ENCODE measurements around the gene OR6Y1.
A peak's percentile ranks its signal among the peaks of the same experiment; 100 is the strongest.

Gene OR6Y1, protein sequence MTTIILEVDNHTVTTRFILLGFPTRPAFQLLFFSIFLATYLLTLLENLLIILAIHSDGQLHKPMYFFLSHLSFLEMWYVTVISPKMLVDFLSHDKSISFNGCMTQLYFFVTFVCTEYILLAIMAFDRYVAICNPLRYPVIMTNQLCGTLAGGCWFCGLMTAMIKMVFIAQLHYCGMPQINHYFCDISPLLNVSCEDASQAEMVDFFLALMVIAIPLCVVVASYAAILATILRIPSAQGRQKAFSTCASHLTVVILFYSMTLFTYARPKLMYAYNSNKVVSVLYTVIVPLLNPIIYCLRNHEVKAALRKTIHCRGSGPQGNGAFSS

DNA sequence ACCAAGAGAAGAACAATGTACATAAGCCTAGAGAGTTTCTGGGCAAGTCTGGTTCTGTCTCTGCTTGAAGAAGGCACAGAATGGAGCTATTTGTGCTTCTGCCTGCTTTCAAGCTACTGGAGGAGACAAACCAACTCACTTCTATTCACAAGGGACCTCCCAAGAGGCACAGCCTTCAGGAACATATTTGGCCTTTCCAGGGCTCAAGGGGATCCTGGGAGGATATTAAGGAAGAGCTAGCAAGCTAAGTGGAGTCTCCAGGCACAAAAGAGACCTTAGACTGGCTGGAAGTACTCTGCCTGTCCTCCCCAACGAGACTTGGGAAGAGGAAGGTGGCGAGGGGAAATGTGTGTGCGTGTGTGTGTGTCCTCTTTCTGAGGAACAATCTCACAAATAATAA, at the start of gene OR6Y1:
OR6Y1 (minus strand) TSS at position 54 of the 400 bp plus-strand sequence. CDS start 6,300 bp downstream, outside the sequence.
- no peak for DNase-seq

DNA sequence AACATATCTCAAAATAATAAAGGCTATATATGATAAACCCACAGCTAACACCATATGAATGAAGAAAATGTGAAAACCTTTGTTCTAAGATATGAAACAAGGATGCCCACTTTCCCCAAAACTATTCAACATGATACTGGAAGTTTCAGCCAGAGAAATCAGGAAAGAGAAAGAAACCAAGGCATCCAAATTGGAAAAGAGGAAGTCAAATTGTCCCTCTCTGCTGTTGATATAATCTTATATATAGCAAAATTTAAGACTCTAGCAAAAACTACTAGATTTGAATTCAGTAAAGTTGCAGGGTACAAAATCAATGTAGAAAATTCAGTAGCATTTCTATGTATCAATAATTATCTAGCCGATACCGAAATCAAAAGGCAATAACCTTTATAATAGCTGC, 46.5 kb upstream of the OR6Y1 start:
- no peak for DNase-seq

DNA sequence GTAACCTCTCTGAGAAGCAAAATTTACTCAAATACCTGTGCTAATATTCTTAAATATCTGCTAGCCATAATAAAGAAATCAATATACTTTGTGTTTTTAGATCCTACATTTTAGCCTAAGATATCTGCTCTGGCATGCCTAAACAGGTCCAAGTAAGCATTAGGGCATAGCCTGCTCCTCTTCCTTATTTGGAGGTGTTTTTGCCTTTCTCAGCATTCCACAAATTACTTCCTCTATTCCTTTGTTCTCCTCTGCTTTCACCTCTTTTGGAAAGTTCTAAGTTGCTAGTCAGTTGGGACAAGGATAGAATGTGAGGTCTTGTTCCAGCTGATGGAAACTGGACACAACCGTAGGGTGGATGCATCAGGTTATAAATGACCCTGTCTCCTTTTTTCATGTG, 32.7 kb upstream of the OR6Y1 start:
- no peak for DNase-seq

DNA sequence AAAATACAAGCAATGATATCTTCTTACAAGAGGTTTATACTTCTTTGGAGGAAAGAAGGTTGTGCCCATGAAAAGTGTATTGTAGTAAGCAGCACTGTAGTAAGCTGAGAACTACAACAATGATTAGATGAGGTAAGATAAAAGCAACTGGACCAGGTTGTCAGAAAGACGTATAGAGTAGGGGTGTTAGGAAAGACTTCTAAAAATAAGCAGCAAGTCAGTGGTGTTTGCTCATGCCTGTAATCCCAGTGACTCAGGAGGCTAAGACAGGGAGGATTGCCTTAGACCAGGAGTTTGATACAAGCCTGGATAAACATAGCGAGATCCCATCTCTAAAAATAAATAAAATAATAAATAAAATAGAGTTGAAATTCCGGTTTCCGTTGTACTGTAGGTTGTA, 29.8 kb upstream of the OR6Y1 start:
- no peak for DNase-seq

DNA sequence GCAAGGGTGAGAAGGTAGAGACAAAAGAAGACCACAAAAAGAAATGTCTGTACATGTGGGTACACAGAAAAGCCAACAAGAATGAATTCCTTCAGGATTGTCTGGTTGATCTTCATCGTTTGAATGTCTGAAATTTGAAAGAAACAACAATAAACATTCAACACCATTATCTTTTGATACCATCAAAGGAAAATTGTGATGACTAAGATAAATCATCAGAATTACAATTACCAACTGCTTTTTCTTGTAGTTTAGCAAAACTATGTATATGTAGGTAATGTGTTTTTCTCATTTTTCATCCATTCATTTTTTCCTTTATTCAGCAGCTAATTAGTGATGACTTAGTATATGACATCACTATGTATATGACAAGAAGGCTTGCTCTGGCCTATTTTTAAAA, 25.5 kb upstream of the OR6Y1 start, which contains the start of gene OR10X1:
OR10X1 (minus strand) TSS at position 167 of the 400 bp plus-strand sequence; CDS start at position 167, 0 bp downstream.
- no peak for DNase-seq

DNA sequence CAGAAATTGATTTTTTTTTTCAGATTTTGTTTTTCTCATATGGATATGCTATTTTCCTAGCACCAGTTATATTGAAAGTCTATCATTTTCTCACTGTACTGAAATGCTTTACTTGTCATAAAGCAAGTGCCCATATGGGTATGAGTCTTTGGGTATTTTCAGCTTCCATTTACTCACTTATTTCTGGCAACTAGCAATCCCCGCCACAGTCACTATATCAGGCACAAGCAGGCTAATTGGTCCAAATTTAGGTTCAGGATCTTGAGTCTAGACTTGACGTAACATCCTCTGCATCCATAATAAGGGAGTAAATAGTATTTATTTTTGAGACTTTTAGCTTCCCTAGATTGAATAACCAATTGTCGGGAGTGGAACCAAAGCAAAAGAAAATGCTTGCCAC, 23.4 kb upstream of the OR6Y1 start:
- DNase-seq, result no peak

DNA sequence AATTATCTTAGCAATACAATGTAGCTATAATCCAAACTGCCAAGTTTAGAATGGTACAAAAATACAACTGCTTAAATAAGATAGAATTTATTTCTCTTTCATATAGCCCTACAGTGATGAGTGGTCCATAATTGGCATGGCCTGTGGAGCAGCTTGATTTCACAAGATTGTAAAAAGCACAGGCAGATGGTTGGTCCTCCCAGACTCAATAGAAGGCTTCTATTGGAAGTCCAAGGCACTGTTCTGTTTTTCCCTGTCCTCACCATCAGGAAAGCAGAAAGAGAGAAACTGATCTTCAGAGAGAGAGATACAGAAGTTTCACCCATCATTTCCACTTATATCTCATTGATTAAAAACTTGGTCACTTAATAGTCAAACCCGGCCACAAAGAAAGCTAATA, 18.0 kb upstream of the OR6Y1 start:
- no peak for DNase-seq

DNA sequence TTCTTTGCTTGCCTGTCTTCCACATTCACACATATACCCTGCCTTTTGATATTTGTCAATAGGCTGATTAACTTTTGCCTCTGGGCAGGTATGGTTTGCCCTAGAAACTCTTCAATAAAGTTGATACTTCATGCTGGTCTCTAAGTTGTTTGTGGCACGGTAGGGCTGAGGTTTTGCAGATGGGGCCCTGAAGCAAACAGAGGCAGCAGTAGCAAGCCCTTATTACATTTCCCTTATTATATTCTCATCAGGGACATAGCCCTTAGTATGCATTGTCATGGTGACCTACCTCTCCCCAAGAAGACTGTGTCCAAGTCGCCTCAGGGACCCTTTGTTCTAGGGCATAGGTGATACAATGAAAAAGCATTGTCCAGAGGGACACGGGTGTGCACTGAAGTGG, 16.3 kb upstream of the OR6Y1 start, which contains the start of gene OR6P1:
OR6P1 (minus strand) TSS at position 101 of the 400 bp plus-strand sequence. CDS start 6,976 bp downstream, outside the sequence.
- DNase-seq, result no peak

DNA sequence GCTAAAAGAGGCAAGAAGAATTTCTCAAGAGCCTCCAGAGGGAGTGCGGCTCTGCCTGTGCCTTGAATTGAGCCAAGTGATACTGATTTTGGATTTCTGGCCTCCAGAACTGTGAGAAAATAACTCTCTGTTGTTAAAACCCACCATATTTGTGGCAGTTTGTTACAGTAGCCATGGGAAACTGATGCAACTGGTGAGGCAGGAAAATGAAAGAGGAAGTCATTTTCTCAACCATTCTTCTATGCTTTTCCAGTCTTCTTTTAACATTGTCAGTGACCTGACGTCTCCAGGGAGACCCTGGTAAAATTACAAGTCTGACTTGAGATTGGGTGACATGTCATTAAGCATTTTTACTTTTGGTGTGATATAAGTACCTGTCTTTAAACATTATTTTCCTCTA, 10.4 kb upstream of the OR6Y1 start:
- no peak for DNase-seq

DNA sequence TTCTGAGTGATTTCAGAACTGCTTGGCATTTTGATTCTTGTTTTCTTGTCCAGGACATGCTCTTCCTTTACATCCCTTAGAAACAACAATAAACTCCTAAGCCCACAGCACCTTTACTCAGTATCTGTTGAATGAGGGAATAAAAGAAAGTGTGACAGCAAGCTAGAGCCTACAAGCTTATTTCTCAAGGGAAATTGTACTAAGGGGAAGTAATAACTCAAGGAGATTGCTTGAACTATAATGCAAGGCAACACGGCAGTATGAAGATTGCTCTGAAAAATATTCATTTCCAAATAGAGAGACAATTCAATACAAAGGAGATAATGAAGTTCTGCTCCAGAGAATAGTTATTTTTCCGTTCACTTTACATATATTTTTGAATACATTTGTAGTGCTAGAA, 9.6 kb upstream of the OR6Y1 start:
- DNase-seq, result no peak

DNA sequence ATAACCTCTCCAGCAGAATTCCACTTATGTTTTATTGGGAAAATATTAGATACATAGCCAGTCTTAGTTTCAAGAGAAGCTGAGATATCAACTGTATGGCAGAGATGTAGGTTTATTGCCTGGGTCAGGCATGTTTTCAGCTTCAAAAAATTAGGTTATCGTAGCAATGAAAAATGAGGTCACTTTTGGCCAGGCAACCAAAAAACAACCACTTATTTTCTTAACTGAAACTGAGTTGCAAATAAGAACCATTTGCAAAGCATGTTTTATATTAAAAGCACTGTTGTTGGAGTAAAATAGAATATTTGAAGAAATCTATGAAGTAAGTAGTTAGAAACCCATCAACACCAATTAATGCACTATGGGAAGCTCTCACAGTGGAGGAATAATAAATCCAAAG, 5.5 kb upstream of the OR6Y1 start:
- DNase-seq, result no peak

DNA sequence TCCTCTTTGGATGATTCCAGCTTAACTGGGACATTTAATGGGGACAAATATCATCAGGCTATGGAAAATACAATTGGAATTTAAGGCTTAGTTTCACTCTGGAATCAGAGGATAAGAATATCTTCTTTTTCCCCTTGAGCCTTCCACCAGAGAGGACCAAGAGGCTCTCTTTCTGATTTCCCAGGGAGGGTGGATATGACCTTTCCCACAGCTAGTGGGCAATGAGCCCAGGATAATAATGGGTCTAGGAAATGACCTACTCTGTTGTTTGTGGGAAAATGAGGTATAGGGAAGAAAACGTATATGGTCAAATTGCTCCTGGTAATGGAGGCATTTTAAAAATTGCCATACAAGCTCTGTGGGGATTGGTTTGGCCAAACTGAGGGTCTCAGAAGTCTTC, 1.9 kb downstream of the OR6Y1 start:
- DNase-seq, result no peak

DNA sequence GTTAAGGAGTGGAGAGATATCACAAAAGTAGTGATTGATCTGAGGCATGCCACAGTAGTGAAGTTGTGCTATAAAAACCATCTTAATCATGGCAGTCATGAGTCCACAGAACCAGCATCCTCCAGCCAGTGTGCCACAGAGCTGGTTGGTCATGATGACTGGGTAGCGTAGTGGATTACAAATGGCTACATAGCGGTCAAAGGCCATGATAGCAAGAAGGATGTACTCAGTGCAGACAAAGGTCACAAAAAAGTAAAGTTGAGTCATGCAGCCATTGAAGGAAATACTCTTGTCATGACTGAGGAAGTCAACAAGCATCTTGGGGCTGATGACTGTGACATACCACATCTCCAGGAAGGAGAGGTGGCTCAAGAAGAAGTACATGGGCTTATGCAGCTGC, 6.7 kb downstream of the OR6Y1 start:
- DNase-seq, result no peak

DNA sequence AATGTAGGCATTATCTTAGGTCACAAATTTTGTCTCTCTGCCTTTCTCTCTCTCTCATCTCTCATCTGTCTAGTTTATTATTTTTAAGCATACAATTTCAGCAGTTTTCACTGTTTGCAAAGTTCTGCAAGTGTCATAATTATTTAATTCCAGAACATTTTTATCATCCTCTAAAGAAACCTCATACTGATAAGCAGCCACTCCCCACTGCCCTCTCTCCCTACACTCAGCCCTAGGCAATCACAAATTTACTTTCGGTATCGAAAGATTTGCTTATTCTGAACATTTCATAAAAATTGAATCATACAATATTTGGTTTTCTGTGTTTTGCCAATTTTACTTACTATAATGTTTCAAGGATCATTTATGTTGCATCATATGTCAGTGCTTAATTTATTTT, 16.6 kb downstream of the OR6Y1 start:
- DNase-seq, result no peak

DNA sequence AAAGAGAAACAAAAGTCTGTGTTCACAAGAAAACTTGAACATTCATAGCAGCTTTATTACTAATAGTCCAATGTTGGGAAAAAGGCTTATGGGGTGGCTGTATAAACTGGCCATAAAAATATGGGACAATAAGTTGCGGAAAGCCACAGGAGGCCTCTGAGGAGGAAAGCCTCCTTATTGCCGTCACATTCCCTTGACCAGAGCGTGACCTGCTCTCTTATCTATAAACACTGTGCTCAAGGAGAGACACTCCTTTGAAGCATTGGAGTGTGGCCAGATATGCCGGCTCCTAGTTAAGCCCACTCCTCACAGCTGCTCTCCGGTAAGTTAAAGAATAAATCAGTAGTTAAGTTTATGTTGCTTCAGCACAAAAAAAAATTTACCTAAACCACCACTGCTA, 19.7 kb downstream of the OR6Y1 start:
- no peak for DNase-seq

DNA sequence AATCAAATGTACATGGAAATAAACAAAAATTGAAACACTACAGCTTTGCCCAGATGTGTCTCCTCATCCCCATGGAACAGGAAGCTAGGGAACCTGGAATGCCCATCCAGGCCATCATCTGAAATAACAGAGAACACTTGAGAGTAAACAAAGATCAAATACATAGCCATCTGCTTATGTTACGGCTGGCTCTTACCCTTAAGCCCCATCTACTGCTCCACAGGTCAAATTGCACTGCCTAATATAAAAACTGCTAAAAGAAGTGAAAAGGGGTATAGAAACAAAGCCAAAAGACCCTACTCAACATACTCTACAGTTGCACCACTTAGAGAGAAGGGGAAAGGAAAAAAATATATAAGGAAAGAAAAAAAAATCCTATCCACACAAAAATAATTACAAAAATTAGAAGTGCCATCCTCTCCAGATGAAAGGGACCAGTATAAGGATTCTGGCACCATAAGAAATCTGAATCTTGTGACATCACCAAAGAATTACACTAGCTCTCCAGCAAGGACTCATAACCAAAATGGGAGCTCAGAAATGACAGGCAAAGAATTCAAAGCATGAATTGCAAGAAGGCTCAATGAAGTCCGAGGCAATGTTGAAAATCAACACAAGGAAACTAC, 26.9 kb downstream of the OR6Y1 start:
- DNase-seq, result no peak

DNA sequence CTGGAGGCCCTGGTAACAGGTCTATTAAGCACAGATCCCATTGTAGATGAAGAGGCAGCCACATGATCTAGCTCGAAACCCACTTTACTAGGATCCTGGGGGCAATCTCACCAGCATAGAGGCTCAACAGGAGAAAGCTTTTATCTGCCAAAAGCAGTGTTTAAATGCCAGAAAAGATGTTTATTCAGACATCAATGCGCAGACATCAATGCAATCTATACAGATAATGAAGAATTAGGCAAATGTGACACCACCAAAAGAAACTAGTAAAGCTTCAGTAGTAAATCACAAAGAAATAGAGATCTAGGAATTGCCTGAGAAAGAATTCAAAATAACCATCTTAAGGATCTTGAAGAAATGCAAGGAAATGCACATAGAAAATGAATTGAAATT, 32.5 kb downstream of the OR6Y1 start:
- no peak for DNase-seq

DNA sequence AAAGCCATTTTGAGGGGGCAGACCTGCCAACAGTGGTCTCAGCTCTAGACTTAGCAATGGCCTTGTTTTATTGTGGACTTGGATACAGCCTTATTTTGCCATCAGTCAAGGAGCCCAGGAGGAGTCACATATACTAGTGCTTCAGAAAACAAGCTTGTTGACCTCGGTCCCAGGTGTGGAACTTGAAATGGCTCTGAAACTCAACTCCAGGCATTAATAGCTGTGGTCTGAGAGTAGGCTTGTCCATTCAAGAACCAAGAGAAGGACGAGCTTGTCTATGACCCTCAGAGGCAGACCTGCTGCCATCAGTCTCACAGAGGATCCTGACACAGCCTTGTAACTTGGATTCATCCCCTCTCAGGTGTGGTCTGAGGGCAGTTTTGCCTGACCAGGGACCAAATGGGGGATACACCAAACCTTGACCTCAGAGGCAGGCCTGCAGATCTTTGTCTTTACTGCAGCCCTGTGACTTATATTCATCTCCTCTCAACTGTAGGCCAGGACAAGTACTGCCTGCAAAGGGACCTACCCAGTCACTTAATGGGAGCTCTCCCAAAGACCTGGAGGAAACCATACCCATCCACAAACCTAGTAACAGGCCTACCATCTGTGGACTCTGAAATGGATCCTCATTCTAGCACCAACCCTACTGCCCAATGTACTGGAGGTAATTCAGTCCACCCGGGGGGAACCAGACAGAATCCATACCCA, 33.1 kb downstream of the OR6Y1 start:
- DNase-seq, result no peak

DNA sequence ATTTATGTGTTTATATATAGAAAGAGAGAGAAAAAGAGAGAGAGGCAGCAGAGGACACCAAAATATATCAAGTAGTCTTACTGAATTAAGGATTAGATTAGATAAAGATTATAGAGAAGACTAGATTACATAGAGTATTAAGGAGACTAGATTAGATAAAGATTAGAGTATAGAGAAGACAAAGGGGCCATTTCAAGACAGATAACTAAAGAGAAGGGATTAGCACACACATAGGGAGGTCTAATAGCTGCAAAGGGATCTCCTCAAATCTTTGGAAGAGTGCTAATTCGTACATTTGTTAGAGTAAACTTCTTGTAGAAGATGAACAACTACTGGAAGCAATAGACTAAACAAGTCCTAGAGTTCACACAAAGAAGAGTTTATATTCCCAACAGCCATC, 34.2 kb downstream of the OR6Y1 start:
- DNase-seq, result no peak

DNA sequence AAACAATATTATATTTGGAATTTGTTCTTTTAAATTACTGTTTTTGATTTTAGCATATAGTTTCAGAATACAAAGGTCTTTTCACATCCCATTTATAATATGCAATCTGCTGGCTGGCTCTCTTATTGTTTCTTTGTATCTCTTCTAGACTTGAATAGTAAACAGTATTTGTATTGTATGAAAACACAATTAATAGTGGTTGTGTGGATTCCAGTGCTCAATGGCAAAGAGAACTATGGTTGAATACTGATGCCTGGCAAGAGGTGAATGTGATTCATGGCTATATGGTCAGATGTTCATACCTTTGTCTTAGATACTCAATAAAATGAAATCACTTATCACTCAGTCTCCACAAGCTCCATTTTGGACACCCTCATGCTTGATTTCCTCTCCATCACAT, 37.2 kb downstream of the OR6Y1 start:
- DNase-seq, result no peak

DNA sequence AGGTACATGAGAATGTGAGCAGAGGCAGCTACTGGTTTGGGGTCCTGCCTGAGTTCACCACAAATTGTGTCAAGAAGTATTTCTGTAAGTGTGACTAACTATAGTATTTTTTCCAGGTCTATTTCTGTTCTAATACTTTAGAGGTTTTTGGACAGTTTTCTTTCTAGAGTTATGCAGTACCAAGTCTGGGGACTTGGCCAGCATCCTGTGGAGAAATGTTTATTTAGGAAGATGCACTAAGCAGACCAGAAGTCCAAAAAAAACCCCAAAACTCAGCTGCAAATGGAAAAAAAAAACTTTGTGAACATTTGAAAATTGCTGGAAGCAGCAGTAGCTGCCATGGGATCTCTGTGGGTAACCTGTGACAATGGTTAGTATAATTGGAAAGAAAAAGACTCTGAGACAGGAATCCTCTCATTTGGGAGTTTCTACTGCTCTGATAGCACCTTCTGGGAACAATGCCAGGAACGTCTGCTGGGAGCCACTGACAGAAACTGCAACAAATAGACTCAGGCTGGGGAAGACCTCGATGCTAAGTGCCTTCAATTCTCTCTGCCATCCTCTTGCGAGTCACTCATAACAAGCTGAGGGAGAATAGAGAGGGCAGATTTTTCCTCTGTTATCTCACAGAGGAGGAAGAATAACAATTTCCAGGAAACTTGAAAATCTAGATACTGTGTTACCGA, 44.6 kb downstream of the OR6Y1 start:
- no peak for DNase-seq

DNA sequence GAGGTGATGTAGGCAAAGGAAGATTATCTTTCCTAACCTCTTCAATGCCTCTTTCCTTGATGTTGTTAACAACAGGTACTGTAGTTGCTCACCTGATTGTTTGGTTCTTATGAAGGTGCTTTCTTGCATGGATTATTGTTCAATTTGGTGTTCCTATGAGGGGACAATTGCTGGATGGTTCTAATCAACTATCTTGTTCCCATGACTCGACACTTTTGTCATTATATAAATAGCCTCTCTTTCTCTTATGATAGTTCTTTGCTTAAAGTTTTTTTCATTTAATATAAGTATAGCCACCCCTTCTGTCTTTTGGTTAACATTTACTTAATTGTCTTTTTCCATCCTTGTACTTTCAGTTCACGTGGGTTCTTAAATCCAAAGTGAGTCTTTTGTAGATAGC, 46.7 kb downstream of the OR6Y1 start:
- no peak for DNase-seq

DNA sequence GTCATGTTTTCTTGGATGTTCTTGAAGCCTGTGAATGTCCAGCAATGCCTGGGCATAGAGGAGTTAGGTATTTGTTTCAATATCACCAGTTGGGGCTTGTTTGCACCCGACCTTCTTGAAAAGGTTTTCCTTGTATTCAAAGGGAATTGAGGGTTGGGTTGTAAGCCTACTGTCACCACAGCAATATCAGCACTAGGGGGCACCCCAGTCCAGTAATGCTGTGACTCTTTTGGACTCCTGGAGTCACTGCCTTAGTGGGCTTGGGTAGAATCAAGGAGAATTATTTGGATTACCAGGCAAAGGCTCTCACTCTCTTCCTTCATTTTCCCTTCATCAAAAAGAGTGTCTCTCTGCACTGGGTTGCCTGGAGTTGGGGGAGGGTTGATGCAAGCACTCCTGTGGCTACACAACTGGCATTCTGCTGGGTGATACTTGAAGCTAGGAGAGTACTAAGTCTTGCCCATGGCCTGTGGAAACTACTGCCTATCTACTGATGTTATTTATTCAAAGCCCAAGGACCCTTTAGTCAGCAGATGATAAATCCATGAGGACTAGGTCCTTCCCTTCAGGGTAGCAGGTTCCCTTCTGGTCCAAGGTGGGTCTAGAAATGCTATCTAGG, 47.7 kb downstream of the OR6Y1 start:
- DNase-seq, result peak; percentile 54
